AG09319 (cell line): ENCODE results near the gene UBALD1.

Experiments
- DNase-seq: peaks from one replicate; pipeline ENCODE4 v3.0.0-alpha.2; 2010; ENCODE audit warnings: low read depth; ENCODE audit errors: extremely low read depth
- TF ChIP-seq, protein P1 (sequence below): IDR thresholded peaks from 2 replicates; pipeline ENCODE4 v1.5.1; 2011; ENCODE audit warnings: low read depth, mild to moderate bottlenecking, inconsistent platforms, low read length, moderate library complexity

UBALD1 gene

DNA sequence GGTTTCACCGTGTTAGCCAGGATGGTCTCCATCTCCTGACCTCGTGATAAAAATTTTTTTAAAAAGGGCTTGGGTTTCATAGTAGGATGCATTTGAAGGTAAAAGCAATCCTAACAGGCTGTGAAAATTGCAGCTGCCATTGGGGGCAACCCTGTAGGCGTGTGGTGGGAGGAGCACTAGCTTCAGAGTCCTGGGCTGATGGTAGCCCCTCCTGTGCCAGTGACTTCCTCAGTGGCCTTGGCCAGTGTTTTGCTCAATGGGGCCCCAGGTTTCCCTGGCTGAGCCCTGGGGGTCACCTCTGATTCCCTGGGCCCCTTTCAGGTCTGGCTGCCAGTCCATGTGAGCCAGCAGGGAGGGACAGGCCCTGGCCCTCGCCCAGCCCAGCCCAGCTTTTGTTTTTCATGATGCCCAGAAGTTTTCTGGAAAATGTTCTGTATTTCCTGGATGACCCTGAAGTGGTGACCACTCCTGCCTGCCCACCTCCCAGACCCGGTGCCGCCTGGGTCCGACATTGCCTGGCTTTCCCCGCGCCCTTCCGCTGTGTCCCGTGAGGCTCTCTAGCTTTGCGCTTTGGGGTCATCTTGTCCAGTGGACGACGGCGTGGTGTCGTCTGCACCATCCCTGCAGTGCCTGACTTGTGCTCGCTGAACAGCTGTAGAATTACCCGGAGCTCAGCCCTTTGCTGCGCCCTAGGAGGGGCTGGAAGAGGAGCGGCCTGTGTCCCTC, 19.4 kb upstream of the UBALD1 start:
- DNase-seq: no peak
- TF ChIP-seq, protein P1, sequence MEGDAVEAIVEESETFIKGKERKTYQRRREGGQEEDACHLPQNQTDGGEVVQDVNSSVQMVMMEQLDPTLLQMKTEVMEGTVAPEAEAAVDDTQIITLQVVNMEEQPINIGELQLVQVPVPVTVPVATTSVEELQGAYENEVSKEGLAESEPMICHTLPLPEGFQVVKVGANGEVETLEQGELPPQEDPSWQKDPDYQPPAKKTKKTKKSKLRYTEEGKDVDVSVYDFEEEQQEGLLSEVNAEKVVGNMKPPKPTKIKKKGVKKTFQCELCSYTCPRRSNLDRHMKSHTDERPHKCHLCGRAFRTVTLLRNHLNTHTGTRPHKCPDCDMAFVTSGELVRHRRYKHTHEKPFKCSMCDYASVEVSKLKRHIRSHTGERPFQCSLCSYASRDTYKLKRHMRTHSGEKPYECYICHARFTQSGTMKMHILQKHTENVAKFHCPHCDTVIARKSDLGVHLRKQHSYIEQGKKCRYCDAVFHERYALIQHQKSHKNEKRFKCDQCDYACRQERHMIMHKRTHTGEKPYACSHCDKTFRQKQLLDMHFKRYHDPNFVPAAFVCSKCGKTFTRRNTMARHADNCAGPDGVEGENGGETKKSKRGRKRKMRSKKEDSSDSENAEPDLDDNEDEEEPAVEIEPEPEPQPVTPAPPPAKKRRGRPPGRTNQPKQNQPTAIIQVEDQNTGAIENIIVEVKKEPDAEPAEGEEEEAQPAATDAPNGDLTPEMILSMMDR: no peak

DNA sequence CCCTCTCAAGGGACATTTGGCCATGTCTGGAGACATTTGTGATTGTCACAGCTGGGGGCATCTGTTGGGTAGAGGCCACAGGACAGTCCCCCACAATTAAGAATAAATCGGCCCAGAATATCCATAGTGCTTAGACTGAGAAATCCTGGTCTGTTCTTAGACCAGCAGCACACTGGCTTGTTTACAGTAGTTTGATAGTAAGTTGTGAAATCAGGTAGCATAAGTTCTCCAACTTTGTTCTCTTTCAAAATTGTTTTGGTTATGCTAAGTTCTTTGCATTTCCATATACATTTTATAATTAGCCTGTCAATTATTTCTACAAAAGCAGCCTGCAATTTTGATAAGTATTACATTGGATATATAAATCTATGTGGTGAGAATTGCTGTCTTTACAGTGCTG, 16.8 kb upstream of the UBALD1 start:
- TF ChIP-seq, protein P1: no peak
- no peak for DNase-seq

DNA sequence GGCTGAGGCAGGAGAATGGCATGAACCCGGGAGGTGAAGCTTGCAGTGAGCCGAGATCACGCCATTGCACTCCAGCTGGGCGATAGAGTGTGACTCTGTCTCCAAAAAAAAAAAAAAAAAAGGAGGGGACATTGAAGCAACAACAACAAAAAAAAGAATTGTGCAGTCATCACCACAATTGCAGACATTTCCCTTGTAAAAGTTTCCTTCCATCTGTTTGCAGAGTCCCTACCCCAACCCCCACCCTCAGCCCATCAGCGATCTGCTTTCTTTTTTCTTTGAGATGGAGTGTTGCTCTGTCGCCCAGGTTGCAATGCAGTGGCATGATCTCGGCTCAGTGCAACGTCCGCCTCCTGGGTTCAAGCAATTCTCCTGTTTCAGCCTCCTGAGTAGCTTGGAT, 13.6 kb upstream of the UBALD1 start:
- TF ChIP-seq, protein P1: no peak
- no peak for DNase-seq

DNA sequence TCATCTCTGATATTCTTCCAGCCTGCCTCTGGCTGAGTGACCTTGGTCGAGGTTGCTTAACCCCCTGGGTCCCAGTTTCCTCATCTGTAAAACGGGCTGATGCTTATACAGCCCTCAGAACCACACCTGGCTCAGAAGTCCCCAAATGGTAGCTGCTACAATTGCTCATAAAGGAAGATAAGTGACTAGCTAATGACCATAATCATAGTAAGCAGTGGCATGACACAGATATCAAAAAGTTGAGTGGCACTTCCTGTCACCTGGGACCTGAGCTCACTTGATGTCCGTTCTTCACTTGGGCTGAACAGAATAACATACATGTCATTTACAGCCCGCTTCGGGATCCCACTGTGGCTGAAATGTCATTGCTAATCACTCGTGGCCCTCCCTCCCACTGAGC, 11.7 kb upstream of the UBALD1 start:
- TF ChIP-seq, protein P1: no peak
- DNase-seq: no peak

DNA sequence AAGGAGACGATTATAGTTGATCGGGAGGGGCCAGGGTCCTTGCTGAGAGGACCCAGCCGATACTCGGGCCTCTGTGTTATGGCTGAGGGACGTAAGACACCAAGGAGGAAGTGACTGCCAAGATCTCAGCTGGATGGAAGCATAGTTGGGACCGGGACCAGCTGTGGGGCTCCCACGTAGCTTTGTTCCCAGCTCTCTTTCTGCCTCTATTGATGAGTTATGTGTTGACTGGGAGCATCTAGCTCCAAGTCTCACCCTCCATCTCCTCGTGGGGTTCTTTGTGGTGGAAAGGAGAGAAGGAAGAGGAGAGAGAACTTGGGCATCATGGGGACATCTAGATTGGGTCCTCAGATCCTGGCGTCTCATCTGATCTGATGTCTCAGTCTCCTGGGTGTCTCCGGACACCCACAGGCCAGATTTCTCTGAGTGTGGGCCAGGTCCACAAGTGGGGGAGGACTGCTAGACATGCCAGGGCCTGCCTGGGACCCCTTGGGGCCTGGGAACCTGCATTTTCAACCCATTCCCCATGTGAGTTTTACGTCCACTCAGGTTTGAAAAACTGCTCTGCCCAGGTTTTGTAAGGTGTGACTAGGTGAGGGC, 11.0 kb upstream of the UBALD1 start:
- TF ChIP-seq, protein P1: no peak
- DNase-seq: no peak

DNA sequence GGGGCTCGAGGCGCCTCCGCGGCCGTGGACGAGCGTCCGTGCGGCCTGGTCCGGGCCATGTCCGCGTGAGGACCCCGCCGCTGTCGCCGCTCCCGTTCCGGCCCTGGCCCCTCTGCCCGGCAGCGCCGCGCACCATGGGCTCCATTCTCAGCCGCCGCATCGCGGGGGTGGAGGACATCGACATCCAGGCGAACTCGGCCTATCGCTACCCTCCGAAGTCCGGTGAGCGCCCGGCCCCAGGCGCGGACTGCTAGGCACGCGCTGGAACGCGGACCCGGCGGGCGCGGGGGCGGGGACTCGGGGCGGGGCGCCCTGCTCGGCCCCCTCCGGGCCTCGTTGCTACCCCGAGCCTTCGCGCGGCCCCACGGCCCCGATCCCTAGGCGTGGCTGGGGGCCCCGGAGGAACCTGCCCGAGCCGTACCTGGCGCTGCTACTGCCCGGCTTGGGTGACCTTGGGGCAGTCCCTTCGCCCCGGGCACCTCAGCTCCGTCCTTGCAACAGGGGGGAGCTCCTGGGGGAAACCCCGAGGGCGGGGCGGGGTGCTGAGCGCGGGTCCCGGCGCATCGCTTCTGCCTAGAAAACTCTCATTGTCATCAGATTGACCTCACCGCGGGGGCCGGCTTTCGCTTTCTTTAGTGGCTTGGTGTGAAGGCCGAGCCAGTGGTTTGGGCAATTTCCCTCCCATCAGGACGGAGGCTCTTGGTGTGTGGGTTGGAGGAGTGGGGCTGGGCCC, 10.3 kb upstream of the UBALD1 start:
- TF ChIP-seq, protein P1: no peak
- no peak for DNase-seq
